Thoracic aorta (tissue), 2 donors: ENCODE measurements around the gene GUCY2D. TPM values are rescaled to one million over a fixed set of nuclear protein-coding genes. Genes with fewer than 3 reads are reported as not detected.

Experiments used
- ATAC-seq: fragments of 150-250 bp; one replicate; pipeline ENCODE4 v1.8.0; 2017; ENCODE audit warnings: low read depth; ENCODE audit not compliant: insufficient number of reproducible peaks, low FRiP score
- DNase-seq: peaks from one replicate; pipeline ENCODE4 v3.0.0-alpha.2; 2020; ENCODE audit warnings: low spot score
- H3K27ac ChIP-seq, 2 donors: fragments of 200-600 bp; sonication (generic); 1 replicate in 1 of 2; 2 replicates in 1 of 2; pipeline ENCODE4 v1.5.1; 2016; ENCODE audit warnings: mild to moderate bottlenecking in 2 of 2, moderate library complexity in 2 of 2
- H3K27me3 ChIP-seq: fragments of 200-600 bp; sonication (generic); replicated peaks from 2 replicates; pipeline ENCODE4 v1.6.0; 2016; ENCODE audit warnings: mild to moderate bottlenecking; ENCODE audit not compliant: insufficient read depth
- H3K36me3 ChIP-seq: fragments of 200-600 bp; sonication (generic); one replicate; pipeline ENCODE4 v1.5.1; 2016
- H3K4me1 ChIP-seq, 2 donors: fragments of 200-600 bp; sonication (generic); 1 replicate in 1 of 2; 2 replicates in 1 of 2; pipeline versions ENCODE4 v1.5.1 to v1.6.0; 2016; ENCODE audit warnings: low read depth in 2 of 2, mild to moderate bottlenecking in 1 of 2; ENCODE audit not compliant: control insufficient read depth in 1 of 2
- H3K4me3 ChIP-seq: fragments of 200-600 bp; sonication (generic); 2 replicates; pipeline ENCODE4 v1.5.1; 2016; ENCODE audit warnings: mild to moderate bottlenecking
- H3K9me3 ChIP-seq: fragments of 200-600 bp; sonication (generic); 2 replicates; pipeline ENCODE4 v1.5.1; 2016
- CTCF ChIP-seq: fragments of 200-600 bp; sonication (generic); IDR thresholded peaks from one replicate; pipeline ENCODE4 v1.5.1; 2019; ENCODE audit warnings: antibody characterized with exemption
- total RNA-seq, 2 donors: library from RNA; depleted of rRNA; stranded (reverse); fragments of >200 nt; gene quantifications; one replicate each; pipeline versions ENCODE4 v1.1.0 to v1.2.3, GENCODE V29; 2016

Gene GUCY2D
- total RNA-seq, 2 donors from 2014 or later, result not detected

- Histone ChIP-seq H3K27ac (no peak overlapping the region), H3K27me3 (no peaks in the 10 kb centered on the region), H3K4me3 (no peak overlapping the region), H3K4me1 (no peaks in the 10 kb centered on the region), H3K36me3 (no peaks in the 10 kb centered on the region), H3K9me3 (no peaks in the 10 kb centered on the region)
- TF ChIP-seq CTCF, result no peak
- no peak for DNase-seq
- no peak for ATAC-seq
Observed at GRCh38 chr17:8029121-8029520, 26.7 kb downstream of the GUCY2D start.

GRCh38 chr17:8031261-8031661 lies 28.8 kb downstream of the GUCY2D start:
- no peaks in the 10 kb centered on the region for H3K36me3 ChIP-seq
- no peaks in the 10 kb centered on the region for H3K27me3 ChIP-seq
- no peak overlapping the region for H3K27ac ChIP-seq
- H3K9me3 ChIP-seq, result no peaks in the 10 kb centered on the region
- no peak for ATAC-seq
- no peak for TF ChIP-seq CTCF
- H3K4me3 ChIP-seq, result no peak overlapping the region
- no peak for DNase-seq
- no peaks in the 10 kb centered on the region for H3K4me1 ChIP-seq

GRCh38 chr17:8031950-8032349 lies 29.5 kb downstream of the GUCY2D start:
- H3K27ac ChIP-seq, result no peak overlapping the region
- no peak for TF ChIP-seq CTCF
- no peaks in the 10 kb centered on the region for H3K36me3 ChIP-seq
- no peaks in the 10 kb centered on the region for H3K9me3 ChIP-seq
- ATAC-seq (no peak), DNase-seq (no peak)
- H3K4me1 ChIP-seq, result no peaks in the 10 kb centered on the region
- H3K27me3 ChIP-seq, result no peaks in the 10 kb centered on the region
- no peak overlapping the region for H3K4me3 ChIP-seq

- no peak for TF ChIP-seq CTCF
- no peaks in the 10 kb centered on the region for H3K36me3 ChIP-seq
- DNase-seq (no peak), ATAC-seq (no peak)
- no peaks in the 10 kb centered on the region for H3K9me3 ChIP-seq
- H3K4me1 ChIP-seq, result no peaks in the 10 kb centered on the region
- no peak overlapping the region for H3K27ac ChIP-seq
- H3K27me3 ChIP-seq, result no peaks in the 10 kb centered on the region
- H3K4me3 ChIP-seq, result no peak overlapping the region
Observed at GRCh38 chr17:8032442-8032841, 30.0 kb downstream of the GUCY2D start.

GRCh38 chr17:8038954-8039610 lies 36.7 kb downstream of the GUCY2D start, which contains the start of gene ALOX15B:
Gene ALOX15B, plus strand, starts transcription at chr17:8039059. Its CDS starts 97 bp downstream, at chr17:8039156.
- Histone ChIP-seq H3K4me1 (no peaks in the 10 kb centered on the region), H3K27ac (no peak within 1 kb of the TSS), H3K36me3 (no peaks in the 10 kb centered on the region), H3K27me3 (no peaks in the 10 kb centered on the region), H3K4me3 (peak within 1 kb of the TSS; percentile 6), H3K9me3 (no peaks in the 10 kb centered on the region)
- TF ChIP-seq CTCF, result no peak
- no peak for DNase-seq
- no peak for ATAC-seq
